Heart right ventricle (tissue), 16 donors: Measurements from ENCODE around the gene CA12. TPM values are rescaled to one million over a fixed set of nuclear protein-coding genes. Genes with fewer than 3 reads are reported as not detected.
A peak's percentile ranks its signal among the peaks of the same experiment; 100 is the strongest.

ENCODE experiments used
- ATAC-seq, 8 donors: fragments of 200-7000 bp; cut with Tn5 transposase; one replicate each; pipeline ENCODE4 v1.9.1; 2020; ENCODE audit warnings: mild to moderate bottlenecking in 8 of 8, moderate library complexity in 8 of 8, moderate number of reproducible peaks in 1 of 8
- DNase-seq, 2 donors: peaks; one replicate each; pipeline ENCODE4 v3.0.0-alpha.2; 2020
- H3K27ac ChIP-seq, 10 donors: fragments of 200-600 bp; sonication (generic) in 2 of 10; one replicate each; pipeline versions ENCODE4 v1.5.0 to v1.8.0; 2020 to 2022; ENCODE audit warnings: mild to moderate bottlenecking in 3 of 10
- H3K27me3 ChIP-seq, 7 donors: fragments of 200-600 bp; one replicate each; pipeline ENCODE4 v1.8.0; 2021 to 2022; ENCODE audit warnings: mild to moderate bottlenecking in 2 of 7
- H3K36me3 ChIP-seq, 9 donors: fragments of 200-600 bp; sonication (generic) in 1 of 9; one replicate each; pipeline versions ENCODE4 v1.5.0 to v1.8.0; 2020 to 2022; ENCODE audit warnings: mild to moderate bottlenecking in 2 of 9
- H3K4me1 ChIP-seq, 9 donors: fragments of 200-600 bp; sonication (generic) in 1 of 9; one replicate each; pipeline versions ENCODE4 v1.5.0 to v1.8.0; 2020 to 2022; ENCODE audit warnings: mild to moderate bottlenecking in 4 of 9
- H3K4me3 ChIP-seq, 10 donors: fragments of 200-600 bp; sonication (generic) in 2 of 10; one replicate each; pipeline versions ENCODE4 v1.5.0 to v1.8.0; 2020 to 2022; ENCODE audit warnings: mild to moderate bottlenecking in 7 of 10, moderate library complexity in 2 of 10
- H3K9me3 ChIP-seq, 11 donors: fragments of 200-600 bp in 10 of 11; sonication (generic) in 2 of 11; one replicate each; pipeline versions ENCODE4 v1.5.0 to v1.8.0; 2013 to 2022; ENCODE audit warnings: mild to moderate bottlenecking in 2 of 11, control low read depth in 1 of 11, moderate library complexity in 1 of 11
- CTCF ChIP-seq, 9 donors: fragments of 200-600 bp; sonication (generic) in 2 of 9; IDR thresholded peaks; one replicate each; pipeline versions ENCODE4 v1.5.0 to v1.8.0; 2021 to 2022; ENCODE audit warnings: antibody characterized with exemption in 9 of 9, mild to moderate bottlenecking in 5 of 9, moderate library complexity in 1 of 9
- WGBS, 2 donors: extraction: QIAGEN DNeasy Blood & Tissue Kit; methylation state at CpG; one replicate each; pipeline ENCODE4 v1.1.7; 2013; ENCODE audit warnings: inconsistent platforms in 1 of 2; 5-methylcytosine and 5-hydroxymethylcytosine counted together
- intact Hi-C, 10 donors: fragments of 100-400 bp; cut with DNase I; formaldehyde crosslinking; loops; one replicate each; pipeline versions ENCODE4 v1.11.1 to v1.14.2; 2022
- polyA plus RNA-seq, 2 donors: library from polyadenylated mRNA; stranded (reverse); fragments of 200-250 nt; gene quantifications; one replicate each; pipeline ENCODE4 v1.2.3, GENCODE V29; 2013
- total RNA-seq, 10 donors: library from RNA; stranded (reverse); fragmentation: NEBNext Ultra II Directional in 3 of 10; extraction: Animal tissue kit (Norgen Biotek cat#: 25700) in 3 of 10; gene quantifications; one replicate each; pipeline versions ENCODE4 v1.2.1 to v1.2.4, GENCODE V29; 2021 to 2023
- donor health status: Arrhythmogenic right ventricular cardiomyopathy.
- donor health status: ischemic (EF 13 %, LVEDD 7.1; RV severe dilation, severe dysfunction).
- donor health status: healthy with polysubstance abuse.
- donor health status: DM: no; HTN: yes; CAD: no.
- donor health status: DM: no; HTN: no; CAD: no.
- donor health status: ischemic (EF 25% LVEDD 6.9; RV normal size, moderate dysfunction).
- donor health status: ischemic (EF 25% LVEDD 5.7; RV mildly dilated, moderate dysfunction).
- donor health status: healthy.
- donor health status: DM: yes; HTN: yes; CAD: no.
- donor health status: Ischemic cardiomyopathy.
- donor health status: ischemic (EF 35%, LVEDD 5.7; RV mildly dilated, moderate dysfunction).
- donor health status: nonischemic (EF 11% LVEDD 7.7; RV severe dilation, severe dysfunction).
- donor health status: DM: yes; HTN: yes; CAD: no.
- donor health status: PGD.
- donor health status: ischemic (EF 29% LVEDD 5.4; RV normal size, mild dysfunction).
- donor health status: nonischemic (EF 23%, LVEDD 6.1; RV moderate dilation, normal function).

CA12 gene
- total and polyA plus RNA-seq, 12 donors = 0.07 to 1.3 (median 0.15) TPM; not detected in 1

DNA sequence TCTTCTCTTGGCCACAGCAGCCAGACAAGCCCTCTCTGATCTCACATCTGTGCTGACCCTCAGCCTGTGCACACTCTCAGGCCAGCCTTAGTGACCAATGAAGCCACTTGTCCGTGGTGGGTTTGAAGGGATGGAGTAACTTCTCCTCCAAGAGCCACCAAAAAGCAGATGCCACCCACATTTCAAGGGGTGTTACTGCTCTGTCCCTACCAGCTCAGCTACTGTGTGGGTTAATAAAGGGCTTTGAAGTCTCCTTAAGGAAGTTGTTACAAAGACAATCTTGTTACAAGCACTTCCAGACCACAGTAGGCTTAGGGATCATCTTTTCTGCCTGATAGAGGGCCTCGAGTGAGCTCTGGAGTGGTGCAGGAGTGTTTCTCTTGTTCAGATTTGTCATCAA, 3.3 kb upstream of the CA12 start:
- H3K27ac ChIP-seq = no peak overlapping the region
- no peak for TF ChIP-seq CTCF (IDR thresholded peaks at IDR 0.05)

GRCh38 chr15:63382966-63383710, 1.5 kb upstream of the CA12 start:
- 90 to 92% methylated on average over 10 of the region's 10 CpGs for WGBS, 2 donors

More for the DNA sequence above, 3.3 kb upstream of the CA12 start:
- Histone ChIP-seq H3K4me1 (peaks cover 4 to 21% (median 12%) of the 10 kb centered on the region in 9 donors), H3K27me3 (peaks cover 0 to 43% (median 24%) of the 10 kb centered on the region in 7 donors), H3K36me3 (no peaks in the 10 kb centered on the region), H3K9me3 (no peaks in the 10 kb centered on the region), H3K4me3 (no peak overlapping the region)
- 79 to 83% methylated on average over 2 of the region's 2 CpGs for WGBS, 2 donors
- no peak for DNase-seq
- no peak for ATAC-seq
- intact Hi-C loops = no loop called here

GRCh38 chr15:63380808-63381282, 801 bp downstream of the CA12 start:
- no peak for TF ChIP-seq CTCF (IDR thresholded peaks at IDR 0.05)
- Histone ChIP-seq H3K36me3 (no peaks in the 10 kb centered on the region), H3K9me3 (no peaks in the 10 kb centered on the region), H3K4me3 (peak overlapping the region in 7 of 10 donors; percentile 32 to 55 (median 50)), H3K4me1 (peaks cover 4 to 26% (median 12%) of the 10 kb centered on the region in 9 donors), H3K27me3 (peaks cover 0 to 45% (median 35%) of the 10 kb centered on the region in 7 donors), H3K27ac (no peak overlapping the region)
- DNase-seq (no peak), ATAC-seq (no peak)
- 79% methylated on average over 14 of the region's 14 CpGs for WGBS, 2 donors
- intact Hi-C loops = no loop called here

More at GRCh38 chr15:63382966-63383710, 1.5 kb upstream of the CA12 start:
- Histone ChIP-seq H3K27ac (no peak overlapping the region), H3K4me3 (no peak overlapping the region), H3K4me1 (peaks cover 4 to 21% (median 12%) of the 10 kb centered on the region in 9 donors), H3K27me3 (peaks cover 0 to 45% (median 35%) of the 10 kb centered on the region in 7 donors), H3K9me3 (no peaks in the 10 kb centered on the region), H3K36me3 (no peaks in the 10 kb centered on the region)
- DNase-seq (no peak), ATAC-seq (no peak)
- intact Hi-C loops = no loop called here
- no peak for TF ChIP-seq CTCF (IDR thresholded peaks at IDR 0.05)

- H3K9me3 ChIP-seq = no peaks in the 10 kb centered on the region
- 83 to 88% methylated on average over 5 of the region's 5 CpGs for WGBS, 2 donors
- intact Hi-C loops = no loop called here
- H3K27ac ChIP-seq = no peak overlapping the region
- peaks cover 4 to 32% (median 16%) of the 10 kb centered on the region in 9 donors for H3K4me1 ChIP-seq
- no peak for DNase-seq
- peak overlapping the region in 2 of 10 donors; percentile 24 to 55 for H3K4me3 ChIP-seq
- TF ChIP-seq CTCF (IDR thresholded peaks at IDR 0.05) = no peak
- peaks cover 0 to 45% (median 35%) of the 10 kb centered on the region in 7 donors for H3K27me3 ChIP-seq
- ATAC-seq = no peak
- no peaks in the 10 kb centered on the region for H3K36me3 ChIP-seq
These were observed 1.4 kb downstream of the CA12 start for GRCh38 chr15:63380151-63380807.
